GM18498 (cell line): ENCODE results near the gene RNF39.

ENCODE experiments used
- ATAC-seq: cut with Tn5 transposase; IDR thresholded peaks from one replicate; pipeline ENCODE4 v1.9.1; 2021; ENCODE audit warnings: mild to moderate bottlenecking, moderate library complexity; ENCODE audit not compliant: unreplicated experiment

RNF39 gene

GRCh38 chr6:30097902-30098768, 22.6 kb upstream of the RNF39 start:
- ATAC-seq = no peak

- no peak for ATAC-seq
Observed at GRCh38 chr6:30096829-30097228, 21.3 kb upstream of the RNF39 start.

- no peak for ATAC-seq
Observed at GRCh38 chr6:30093951-30094661, 18.5 kb upstream of the RNF39 start.

GRCh38 chr6:30092852-30093543, 17.4 kb upstream of the RNF39 start:
- ATAC-seq = no peak

GRCh38 chr6:30091577-30092381, 16.2 kb upstream of the RNF39 start:
- no peak for ATAC-seq

- no peak for ATAC-seq
Observed at GRCh38 chr6:30087876-30088275, 12.3 kb upstream of the RNF39 start.

GRCh38 chr6:30077218-30077617, 1.6 kb upstream of the RNF39 start:
- no peak for ATAC-seq

- ATAC-seq = no peak
Observed at GRCh38 chr6:30075790-30076732, 492 bp upstream of the RNF39 start.

GRCh38 chr6:30074331-30075093, 1.1 kb downstream of the RNF39 start:
- ATAC-seq = no peak

GRCh38 chr6:30073489-30074235, 1.9 kb downstream of the RNF39 start:
- ATAC-seq = no peak

GRCh38 chr6:30071858-30072257, 3.7 kb downstream of the RNF39 start:
- no peak for ATAC-seq

GRCh38 chr6:30071081-30071818, 4.3 kb downstream of the RNF39 start:
- ATAC-seq = no peak

- no peak for ATAC-seq
Observed at GRCh38 chr6:30067460-30068139, 8.0 kb downstream of the RNF39 start.

- ATAC-seq = peak; percentile 96
Observed at GRCh38 chr6:30066577-30067459, 8.8 kb downstream of the RNF39 start, which contains the start of gene PPP1R11. TSS of gene PPP1R11 (plus strand) at chr6:30067198. CDS start at chr6:30067411, 213 bp downstream.

GRCh38 chr6:30066082-30066481, 9.5 kb downstream of the RNF39 start:
- ATAC-seq = no peak

GRCh38 chr6:30063315-30063714, 12.3 kb downstream of the RNF39 start:
- no peak for ATAC-seq
